ENCODE results near the gene SCUBE1. TPM values are rescaled to one million over a fixed set of nuclear protein-coding genes. Genes with fewer than 3 reads are reported as not detected.

SCUBE1 gene
- total and polyA plus RNA-seq, 2 experiments from 2014 or later = 2.1 to 2.2 TPM

DNA sequence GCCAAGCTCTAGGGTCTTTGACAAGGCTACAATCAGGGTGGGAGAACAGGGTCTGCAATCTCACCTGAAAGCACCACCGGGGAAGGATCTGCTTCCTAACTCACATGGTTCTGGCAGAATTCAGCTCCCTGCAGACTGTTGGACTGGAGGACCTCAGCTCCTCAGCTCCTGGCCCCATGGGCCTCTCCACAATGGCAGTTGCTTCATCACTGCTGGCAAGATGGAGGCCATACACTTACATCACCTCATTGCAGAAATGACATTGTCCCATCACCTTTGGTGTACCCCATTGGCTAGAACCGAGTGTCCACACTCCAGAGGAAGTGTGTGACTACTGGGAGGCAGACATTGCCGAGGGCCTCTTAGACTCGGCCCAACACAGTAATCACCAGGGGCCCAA is 47.7 kb upstream of the SCUBE1 start:
- H3K4me1 ChIP-seq (ENCODE audit: insufficient read depth) = peaks cover 20% of the 10 kb centered on the region
- no peaks in the 10 kb centered on the region for H3K9me2 ChIP-seq (replicated peaks; ENCODE audit: insufficient read depth)
- no peaks in the 10 kb centered on the region for H4K20me1 ChIP-seq (ENCODE audit: insufficient read depth, poor library complexity, severe bottlenecking)
- DNase-seq (ENCODE audit: low spot score) = no peak
- H2AFZ ChIP-seq = no peak overlapping the region
- TF ChIP-seq CTCF (IDR thresholded peaks at IDR 0.05; ENCODE audit: poor library complexity) (no peak), EZH2 (IDR thresholded peaks at IDR 0.05; ENCODE audit: borderline replicate concordance) (no peak), EZH2phosphoT487 (IDR thresholded peaks at IDR 0.05; ENCODE audit: low read depth, severe bottlenecking, unreplicated experiment) (no peak)
- WGBS (ENCODE audit: low lambda C conversion rate, missing lambda C conversion rate) = 59% methylated on average over 4 of the region's 4 CpGs
- no peaks in the 10 kb centered on the region for H3K27me3 ChIP-seq
- H3K27ac ChIP-seq = no peak overlapping the region
- no peak overlapping the region for H3K4me2 ChIP-seq
- no peak overlapping the region for H3K4me3 ChIP-seq
- no peaks in the 10 kb centered on the region for H3K79me2 ChIP-seq
- no peaks in the 10 kb centered on the region for H3K36me3 ChIP-seq (replicated peaks; ENCODE audit: insufficient read depth, low read depth)
- H3K9me3 ChIP-seq (ENCODE audit: low read depth) = no peaks in the 10 kb centered on the region

DNA sequence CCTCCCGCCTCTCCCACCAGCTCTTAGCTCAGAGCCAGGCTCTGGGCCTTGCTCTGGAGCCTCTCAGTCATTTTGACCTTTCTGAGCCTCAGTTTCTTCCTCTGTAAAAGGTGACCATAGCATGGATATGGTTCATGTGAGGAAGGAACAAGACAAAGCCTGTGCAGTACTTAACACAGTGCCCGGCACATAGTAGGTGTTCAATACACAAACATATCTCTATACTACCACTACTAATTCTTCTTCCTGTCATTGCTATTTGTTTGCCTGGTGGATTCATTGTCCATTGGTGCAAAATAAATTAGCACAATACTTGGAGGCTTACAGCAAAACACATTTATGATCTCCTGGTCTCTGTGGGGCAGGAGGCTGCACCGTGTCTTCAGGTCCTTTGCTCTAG is 47.0 kb upstream of the SCUBE1 start:
- no peaks in the 10 kb centered on the region for H3K9me2 ChIP-seq (replicated peaks; ENCODE audit: insufficient read depth)
- no peak overlapping the region for H2AFZ ChIP-seq
- H3K27ac ChIP-seq = no peak overlapping the region
- 93% methylated on average over 3 of the region's 3 CpGs for WGBS (ENCODE audit: low lambda C conversion rate, missing lambda C conversion rate)
- H4K20me1 ChIP-seq (ENCODE audit: insufficient read depth, poor library complexity, severe bottlenecking) = no peaks in the 10 kb centered on the region
- DNase-seq (ENCODE audit: low spot score) = no peak
- H3K4me1 ChIP-seq (ENCODE audit: insufficient read depth) = peaks cover 20% of the 10 kb centered on the region
- H3K27me3 ChIP-seq = no peaks in the 10 kb centered on the region
- H3K36me3 ChIP-seq (replicated peaks; ENCODE audit: insufficient read depth, low read depth) = no peaks in the 10 kb centered on the region
- no peaks in the 10 kb centered on the region for H3K9me3 ChIP-seq (ENCODE audit: low read depth)
- H3K4me3 ChIP-seq = no peak overlapping the region
- no peaks in the 10 kb centered on the region for H3K79me2 ChIP-seq
- no peak for TF ChIP-seq CTCF (IDR thresholded peaks at IDR 0.05; ENCODE audit: poor library complexity)
- TF ChIP-seq EZH2 (IDR thresholded peaks at IDR 0.05; ENCODE audit: borderline replicate concordance) = no peak
- H3K4me2 ChIP-seq = no peak overlapping the region

- Histone ChIP-seq H3K9me2 (replicated peaks; ENCODE audit: insufficient read depth) (no peaks in the 10 kb centered on the region), H3K9me3 (ENCODE audit: low read depth) (no peaks in the 10 kb centered on the region), H3K79me2 (no peaks in the 10 kb centered on the region), H3K4me3 (no peak overlapping the region), H3K4me2 (peak overlapping the region; percentile 16), H3K36me3 (replicated peaks; ENCODE audit: insufficient read depth, low read depth) (no peaks in the 10 kb centered on the region), H3K4me1 (ENCODE audit: insufficient read depth) (peaks cover 20% of the 10 kb centered on the region), H3K27me3 (no peaks in the 10 kb centered on the region), H4K20me1 (ENCODE audit: insufficient read depth, poor library complexity, severe bottlenecking) (no peaks in the 10 kb centered on the region), H3K27ac (peak overlapping the region; percentile 19), H2AFZ (no peak overlapping the region)
- TF ChIP-seq EZH2phosphoT487 (IDR thresholded peaks at IDR 0.05; ENCODE audit: low read depth, severe bottlenecking, unreplicated experiment) (no peak), EZH2 (IDR thresholded peaks at IDR 0.05; ENCODE audit: borderline replicate concordance) (no peak), CTCF (IDR thresholded peaks at IDR 0.05; ENCODE audit: poor library complexity) (no peak)
- WGBS (ENCODE audit: low lambda C conversion rate, missing lambda C conversion rate) = 72% methylated on average over 8 of the region's 8 CpGs
- DNase-seq (ENCODE audit: low spot score) = peak; percentile 5
These were observed 46.2 kb upstream of the SCUBE1 start for GRCh38 chr22:43389227-43389836.
